ENCODE results near the gene P2RY14. TPM values are rescaled to one million over a fixed set of nuclear protein-coding genes. Genes with fewer than 3 reads are reported as not detected.

Gene P2RY14
- total RNA-seq, 1 donor from 2014 or later, result not detected

DNA sequence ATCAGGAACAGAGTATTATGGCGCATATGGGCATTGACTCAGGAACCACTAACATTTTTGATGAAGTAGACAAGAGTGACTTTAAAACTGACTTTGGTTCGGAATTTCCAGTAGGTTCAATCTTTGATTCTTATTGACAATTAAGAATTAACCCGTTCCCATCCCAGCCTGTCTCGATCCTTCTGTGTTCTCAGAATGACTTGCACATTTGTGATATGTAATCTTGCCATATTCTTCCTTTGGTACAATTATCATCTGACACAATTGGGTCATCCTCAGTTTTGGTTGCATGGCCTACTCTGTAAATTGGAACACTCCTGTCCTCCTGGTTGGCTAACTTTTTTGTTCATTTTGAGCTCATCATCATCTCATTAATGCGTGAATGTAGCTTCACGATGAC lies 85.8 kb downstream of the P2RY14 start:
- Mint-ChIP-seq H3K27ac (no peak overlapping the region), H3K36me3 (ENCODE audit: insufficient read depth) (peaks cover 5% of the 10 kb centered on the region), H3K4me3 (ENCODE audit: low read depth) (no peak overlapping the region), H3K9me3 (ENCODE audit: low read depth) (no peaks in the 10 kb centered on the region), H3K27me3 (no peaks in the 10 kb centered on the region), H3K4me1 (ENCODE audit: low read depth) (peaks cover 7% of the 10 kb centered on the region)
- TF ChIP-seq, protein P1, sequence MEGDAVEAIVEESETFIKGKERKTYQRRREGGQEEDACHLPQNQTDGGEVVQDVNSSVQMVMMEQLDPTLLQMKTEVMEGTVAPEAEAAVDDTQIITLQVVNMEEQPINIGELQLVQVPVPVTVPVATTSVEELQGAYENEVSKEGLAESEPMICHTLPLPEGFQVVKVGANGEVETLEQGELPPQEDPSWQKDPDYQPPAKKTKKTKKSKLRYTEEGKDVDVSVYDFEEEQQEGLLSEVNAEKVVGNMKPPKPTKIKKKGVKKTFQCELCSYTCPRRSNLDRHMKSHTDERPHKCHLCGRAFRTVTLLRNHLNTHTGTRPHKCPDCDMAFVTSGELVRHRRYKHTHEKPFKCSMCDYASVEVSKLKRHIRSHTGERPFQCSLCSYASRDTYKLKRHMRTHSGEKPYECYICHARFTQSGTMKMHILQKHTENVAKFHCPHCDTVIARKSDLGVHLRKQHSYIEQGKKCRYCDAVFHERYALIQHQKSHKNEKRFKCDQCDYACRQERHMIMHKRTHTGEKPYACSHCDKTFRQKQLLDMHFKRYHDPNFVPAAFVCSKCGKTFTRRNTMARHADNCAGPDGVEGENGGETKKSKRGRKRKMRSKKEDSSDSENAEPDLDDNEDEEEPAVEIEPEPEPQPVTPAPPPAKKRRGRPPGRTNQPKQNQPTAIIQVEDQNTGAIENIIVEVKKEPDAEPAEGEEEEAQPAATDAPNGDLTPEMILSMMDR (IDR thresholded peaks at IDR 0.05; ENCODE audit: unreplicated experiment), result no peak
- DNase-seq (ENCODE audit: low spot score, unreplicated experiment), result no peak

DNA sequence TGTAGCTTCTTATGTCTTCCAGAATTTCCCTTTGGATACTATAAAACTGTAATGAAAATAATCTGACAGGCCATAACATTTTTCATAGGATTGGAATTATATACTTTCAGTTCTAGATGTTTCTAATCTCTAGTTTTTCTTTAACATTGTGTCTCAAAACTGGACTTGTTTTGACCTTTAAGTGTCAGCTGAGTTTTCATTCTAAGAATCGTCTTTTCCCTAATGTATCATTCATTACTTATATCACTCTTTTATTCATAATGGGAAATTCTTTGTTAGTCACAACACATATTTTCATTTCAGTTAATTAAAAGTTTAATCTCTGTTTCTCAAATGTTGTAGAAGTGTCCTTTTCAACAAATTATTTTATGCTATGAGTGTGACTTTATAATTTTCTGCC lies 87.2 kb downstream of the P2RY14 start:
- no peak for DNase-seq (ENCODE audit: low spot score, unreplicated experiment)
- no peak overlapping the region for H3K27ac Mint-ChIP-seq
- H3K36me3 Mint-ChIP-seq (ENCODE audit: insufficient read depth), result peaks cover 5% of the 10 kb centered on the region
- no peaks in the 10 kb centered on the region for H3K9me3 Mint-ChIP-seq (ENCODE audit: low read depth)
- H3K27me3 Mint-ChIP-seq, result no peaks in the 10 kb centered on the region
- no peak overlapping the region for H3K4me3 Mint-ChIP-seq (ENCODE audit: low read depth)
- H3K4me1 Mint-ChIP-seq (ENCODE audit: low read depth), result peaks cover 3% of the 10 kb centered on the region
- TF ChIP-seq, protein P1 (IDR thresholded peaks at IDR 0.05; ENCODE audit: unreplicated experiment), result no peak

GRCh38 chr3:151183265-151183671 lies 95.1 kb downstream of the P2RY14 start:
- Mint-ChIP-seq H3K9me3 (ENCODE audit: low read depth) (no peaks in the 10 kb centered on the region), H3K36me3 (ENCODE audit: insufficient read depth) (no peaks in the 10 kb centered on the region), H3K27ac (peak overlapping the region; percentile 1), H3K4me3 (ENCODE audit: low read depth) (no peak overlapping the region), H3K4me1 (ENCODE audit: low read depth) (peaks cover 6% of the 10 kb centered on the region), H3K27me3 (no peaks in the 10 kb centered on the region)
- TF ChIP-seq, protein P1 (IDR thresholded peaks at IDR 0.05; ENCODE audit: unreplicated experiment), result no peak
- no peak for DNase-seq (ENCODE audit: low spot score, unreplicated experiment)

- DNase-seq (ENCODE audit: low spot score, unreplicated experiment), result no peak
- Mint-ChIP-seq H3K4me3 (ENCODE audit: low read depth) (no peak overlapping the region), H3K4me1 (ENCODE audit: low read depth) (peaks cover 11% of the 10 kb centered on the region), H3K27me3 (no peaks in the 10 kb centered on the region), H3K36me3 (ENCODE audit: insufficient read depth) (no peaks in the 10 kb centered on the region), H3K9me3 (ENCODE audit: low read depth) (no peaks in the 10 kb centered on the region), H3K27ac (no peak overlapping the region)
- TF ChIP-seq, protein P1 (IDR thresholded peaks at IDR 0.05; ENCODE audit: unreplicated experiment), result no peak
Observed at GRCh38 chr3:151182349-151183079, 95.8 kb downstream of the P2RY14 start.

GRCh38 chr3:151178208-151178845 lies 100.0 kb downstream of the P2RY14 start:
- DNase-seq (ENCODE audit: low spot score, unreplicated experiment), result no peak
- H3K27ac Mint-ChIP-seq, result peak overlapping the region; percentile 94
- no peaks in the 10 kb centered on the region for H3K9me3 Mint-ChIP-seq (ENCODE audit: low read depth)
- no peak overlapping the region for H3K4me3 Mint-ChIP-seq (ENCODE audit: low read depth)
- TF ChIP-seq, protein P1 (IDR thresholded peaks at IDR 0.05; ENCODE audit: unreplicated experiment), result no peak
- no peaks in the 10 kb centered on the region for H3K36me3 Mint-ChIP-seq (ENCODE audit: insufficient read depth)
- peaks cover 15% of the 10 kb centered on the region for H3K4me1 Mint-ChIP-seq (ENCODE audit: low read depth)
- H3K27me3 Mint-ChIP-seq, result no peaks in the 10 kb centered on the region

Measured in progenitor cell of endocrine pancreas (in vitro differentiated cells).